Astrocyte (in vitro differentiated cells and primary cell): Measurements from ENCODE around the gene CIAO3.

Experiments used
- CTCF ChIP-seq: IDR thresholded peaks from 2 replicates; pipeline ENCODE4 v1.5.1; 2011; ENCODE audit warnings: low read depth, mild to moderate bottlenecking, inconsistent platforms, low read length, moderate library complexity; ENCODE audit not compliant: insufficient read depth
- EZH2 ChIP-seq: IDR thresholded peaks from 2 replicates; pipeline ENCODE4 v1.6.1; 2012; ENCODE audit warnings: mild to moderate bottlenecking, low read length, inconsistent platforms; ENCODE audit not compliant: insufficient read depth

GRCh38 chr16:693364-693763, 47.4 kb downstream of the CIAO3 start:
- peak; percentile 72 for TF ChIP-seq EZH2
- no peak for TF ChIP-seq CTCF
